K562 (cell line): ENCODE data around the gene LGALS3. TPM values are rescaled to one million over a fixed set of nuclear protein-coding genes. Genes with fewer than 3 reads are reported as not detected.

Experiments
- BCL6 ChIP-seq: fragments of 250-450 bp; sonication (Bioruptor Pico); IDR thresholded peaks from 2 replicates; pipeline ENCODE4 v1.4.0; 2020
- ESRRA ChIP-seq: fragments of 450-650 bp; IDR thresholded peaks from 2 replicates; pipeline ENCODE4 v1.6.1; 2014; ENCODE audit warnings: low read depth, mild to moderate bottlenecking, moderate library complexity, borderline replicate concordance
- GABPA ChIP-seq: fragments of 200-800 bp; sonication (Bioruptor generic); conservative IDR thresholded peaks from 2 replicates; pipeline ENCODE4 v1.6.1; 2016; ENCODE audit warnings: low read depth, missing genetic modification characterization, missing compliant biosample characterization
- HEY1 ChIP-seq: fragments of 250-450 bp; sonication (Bioruptor Pico); IDR thresholded peaks from 2 replicates; pipeline ENCODE4 v1.5.0; 2020; ENCODE audit warnings: mild to moderate bottlenecking, moderate library complexity, borderline replicate concordance
- IRF9 ChIP-seq: fragments of 450-650 bp; IDR thresholded peaks from 2 replicates; pipeline ENCODE4 v1.6.1; 2016; ENCODE audit warnings: missing biosample characterization, missing genetic modification characterization
- KAT8 ChIP-seq: fragments of 450-650 bp; IDR thresholded peaks from 2 replicates; pipeline ENCODE4 v1.6.1; 2016; ENCODE audit warnings: low read depth, mild to moderate bottlenecking
- MEIS2 ChIP-seq: fragments of 450-650 bp; IDR thresholded peaks from 2 replicates; pipeline ENCODE4 v1.6.1; 2014; ENCODE audit warnings: mild to moderate bottlenecking; ENCODE audit not compliant: partially characterized antibody
- MNT ChIP-seq, 2 experiments: fragments of 450-650 bp; conservative IDR thresholded peaks; 2 replicates each; pipeline ENCODE4 v1.6.1; 2017; ENCODE audit warnings: mild to moderate bottlenecking in 2 of 2, moderate library complexity in 2 of 2
- MXD1 ChIP-seq: fragments of 250-450 bp; sonication (Bioruptor Pico); IDR thresholded peaks from 2 replicates; pipeline ENCODE4 v1.8.0; 2021; ENCODE audit warnings: borderline replicate concordance, mild to moderate bottlenecking, moderate library complexity; ENCODE audit not compliant: poor library complexity, severe bottlenecking
- MYC ChIP-seq, 2 experiments: fragments of 250-450 bp in 1 of 2; sonication (Bioruptor Pico) in 1 of 2; IDR thresholded peaks; 2 replicates each; pipeline versions ENCODE4 v1.5.1 to v1.6.1; 2012 to 2021; ENCODE audit warnings: low read depth in 2 of 2, borderline replicate concordance in 1 of 2, improper control_type of control experiment in 1 of 2, low read length in 1 of 2, mild to moderate bottlenecking in 1 of 2, moderate library complexity in 1 of 2
- OTX1 ChIP-seq: fragments of 450-650 bp; formaldehyde crosslinking; IDR thresholded peaks from 2 replicates; pipeline ENCODE4 v1.4.0; 2022; ENCODE audit warnings: mild to moderate bottlenecking
- PYGO2 ChIP-seq: fragments of 450-650 bp; IDR thresholded peaks from 2 replicates; pipeline ENCODE4 v1.6.1; 2016; ENCODE audit warnings: mild to moderate bottlenecking, missing genetic modification characterization, moderate library complexity, missing compliant biosample characterization
- RNF2 ChIP-seq: sonication (generic); IDR thresholded peaks from 2 replicates; pipeline ENCODE4 v1.6.1; 2016
- SIRT6 ChIP-seq: IDR thresholded peaks from one replicate; pipeline ENCODE4 v1.6.1; 2012; ENCODE audit warnings: low read depth, mild to moderate bottlenecking, control low read depth, inconsistent platforms, low read length, moderate library complexity
- SP1 ChIP-seq: sonication (generic); formaldehyde crosslinking; IDR thresholded peaks from 2 replicates; pipeline ENCODE4 v1.8.1; 2022; ENCODE audit warnings: mild to moderate bottlenecking, missing genetic modification reagents
- STAT6 ChIP-seq: sonication (generic); formaldehyde crosslinking; IDR thresholded peaks from 2 replicates; pipeline ENCODE4 v1.8.1; 2023; ENCODE audit warnings: mild to moderate bottlenecking, missing genetic modification reagents
- TEAD2 ChIP-seq: fragments of 450-650 bp; IDR thresholded peaks from 2 replicates; pipeline ENCODE4 v1.6.1; 2016; ENCODE audit warnings: missing genetic modification characterization, control low read depth, missing compliant biosample characterization
- USF1 ChIP-seq: sonication (generic); formaldehyde crosslinking; IDR thresholded peaks from 2 replicates; pipeline ENCODE4 v1.9.0; 2022; ENCODE audit warnings: mild to moderate bottlenecking, missing genetic modification reagents
- ZFPM2 ChIP-seq: fragments of 250-450 bp; sonication (Bioruptor Pico); IDR thresholded peaks from 2 replicates; pipeline ENCODE4 v1.5.1; 2022; ENCODE audit warnings: mild to moderate bottlenecking
- ZNF589 ChIP-seq: fragments of 200-800 bp; sonication (Bioruptor generic); IDR thresholded peaks from 2 replicates; pipeline ENCODE4 v1.6.1; 2016; ENCODE audit warnings: low read depth, missing genetic modification characterization, missing compliant biosample characterization
- ZNF75A ChIP-seq: fragments of 450-650 bp; formaldehyde crosslinking; IDR thresholded peaks from 2 replicates; pipeline ENCODE4 v1.4.0; 2020; ENCODE audit warnings: mild to moderate bottlenecking
- ZNF77 ChIP-seq: fragments of 250-450 bp; sonication (Bioruptor Pico); IDR thresholded peaks from 2 replicates; pipeline ENCODE4 v1.5.0; 2020
- polyA plus RNA-seq, 8 experiments: library from polyadenylated mRNA; depleted of rRNA in 4 of 8; stranded (reverse) in 5 of 8; unstranded in 3 of 8; fragments of >200 nt; fragmentation: Nextera tagmentation in 2 of 8; fragmentation: Illumina TruSeq in 1 of 8; extraction: Ambion mirVana in 2 of 8; extraction: Trizol in 1 of 8; gene quantifications; 2 replicates each; pipeline versions ENCODE4 v1.2.1 to v1.2.3, GENCODE V29; 2011 to 2014; ENCODE audit warnings: inconsistent platforms in 1 of 8, missing spikeins in 1 of 8
- total RNA-seq, 7 experiments: library from RNA; depleted of rRNA in 6 of 7; stranded (reverse); fragments of >200 nt in 6 of 7; fragmentation: Illumina TruSeq in 2 of 7; extraction: Trizol in 2 of 7; gene quantifications; 2 replicates each; pipeline versions ENCODE4 v1.2.1 to v1.2.3, GENCODE V29; 2011 to 2021; ENCODE audit warnings: low replicate concordance in 1 of 7

LGALS3 gene
- total and polyA plus RNA-seq, 9 of the 15 experiments (the other 6 are each of a cell fraction or from before 2014, with no cell fraction given): 0.04 to 1.9 (median 1.1) TPM

- TF ChIP-seq MYC (IDR thresholded peaks at IDR 0.05; ENCODE audit: low read depth, low read length) (0 out of 2 replicates have a peak, but pooled peaks have one; percentile 50), MYC (CRISPR knock-in tag; IDR thresholded peaks at IDR 0.05; ENCODE audit: borderline replicate concordance, low read depth) (no peak), ZFPM2 (CRISPR knock-in tag) (no peak), BCL6 (CRISPR knock-in tag) (no peak), PYGO2 (tag) (0 out of 2 replicates have a peak, but pooled peaks have one; percentile 15), STAT6 (CRISPR knock-in tag) (no peak), GABPA (tag) (no peak), MNT (conservative IDR thresholded peaks at IDR 0.05) (peak in 1 of 2 experiments; percentile 36; a peak in 1 of 4 replicates), TEAD2 (tag) (0 out of 2 replicates have a peak, but pooled peaks have one; percentile 5), RNF2 (0 out of 2 replicates have a peak, but pooled peaks have one; percentile 26), ZNF75A (CRISPR knock-in tag) (no peak), HEY1 (CRISPR knock-in tag) (no peak), MEIS2 (peak; percentile 40), ZNF77 (CRISPR knock-in tag) (no peak), KAT8 (no peak), SIRT6 (no peak), OTX1 (CRISPR knock-in tag) (no peak), ESRRA (no peak), USF1 (CRISPR knock-in tag) (no peak), SP1 (no peak), MXD1 (no peak), IRF9 (tag) (no peak), ZNF589 (CRISPR knock-in tag) (peak; percentile 52; the same call in 1 of the 2 replicates)
These were observed 25.9 kb upstream of the LGALS3 start (continued) for GRCh38 chr14:55103005-55103640.
